ENCODE data around the gene ZGLP1. TPM values are rescaled to one million over a fixed set of nuclear protein-coding genes. Genes with fewer than 3 reads are reported as not detected.
A peak's percentile ranks its signal among the peaks of the same experiment; 100 is the strongest.

Gene ZGLP1
- total RNA-seq, 1 donor from 2014 or later, result 8.2 TPM

- no peak for TF ChIP-seq CTCF (IDR thresholded peaks at IDR 0.05; ENCODE audit: unreplicated experiment)
- no peaks in the 10 kb centered on the region for H3K4me1 Mint-ChIP-seq (ENCODE audit: unreplicated experiment)
- peaks cover 22% of the 10 kb centered on the region for H3K36me3 Mint-ChIP-seq (ENCODE audit: low read depth, unreplicated experiment)
- H3K9me3 Mint-ChIP-seq (ENCODE audit: unreplicated experiment), result no peaks in the 10 kb centered on the region
- H3K4me3 Mint-ChIP-seq (ENCODE audit: unreplicated experiment), result no peak overlapping the region
- H3K27ac Mint-ChIP-seq (ENCODE audit: unreplicated experiment), result no peak overlapping the region
- no peak for DNase-seq (ENCODE audit: low spot score)
- H3K27me3 Mint-ChIP-seq (ENCODE audit: unreplicated experiment), result peaks cover 9% of the 10 kb centered on the region
These were observed 49.5 kb downstream of the ZGLP1 start for GRCh38 chr19:10260141-10260584.

GRCh38 chr19:10259162-10259905, 50.3 kb downstream of the ZGLP1 start:
- H3K4me3 Mint-ChIP-seq (ENCODE audit: unreplicated experiment), result no peak overlapping the region
- no peak overlapping the region for H3K27ac Mint-ChIP-seq (ENCODE audit: unreplicated experiment)
- peaks cover 9% of the 10 kb centered on the region for H3K27me3 Mint-ChIP-seq (ENCODE audit: unreplicated experiment)
- peaks cover 27% of the 10 kb centered on the region for H3K36me3 Mint-ChIP-seq (ENCODE audit: low read depth, unreplicated experiment)
- DNase-seq (ENCODE audit: low spot score), result peak; percentile 93
- no peaks in the 10 kb centered on the region for H3K9me3 Mint-ChIP-seq (ENCODE audit: unreplicated experiment)
- H3K4me1 Mint-ChIP-seq (ENCODE audit: unreplicated experiment), result no peaks in the 10 kb centered on the region
- TF ChIP-seq CTCF (IDR thresholded peaks at IDR 0.05; ENCODE audit: unreplicated experiment), result peak; percentile 82

GRCh38 chr19:10258080-10258710, 51.4 kb downstream of the ZGLP1 start:
- H3K27me3 Mint-ChIP-seq (ENCODE audit: unreplicated experiment), result peaks cover 12% of the 10 kb centered on the region
- H3K27ac Mint-ChIP-seq (ENCODE audit: unreplicated experiment), result no peak overlapping the region
- DNase-seq (ENCODE audit: low spot score), result no peak
- H3K4me3 Mint-ChIP-seq (ENCODE audit: unreplicated experiment), result peak overlapping the region; percentile 31
- no peaks in the 10 kb centered on the region for H3K9me3 Mint-ChIP-seq (ENCODE audit: unreplicated experiment)
- H3K4me1 Mint-ChIP-seq (ENCODE audit: unreplicated experiment), result no peaks in the 10 kb centered on the region
- TF ChIP-seq CTCF (IDR thresholded peaks at IDR 0.05; ENCODE audit: unreplicated experiment), result no peak
- H3K36me3 Mint-ChIP-seq (ENCODE audit: low read depth, unreplicated experiment), result peaks cover 35% of the 10 kb centered on the region

GRCh38 chr19:10256970-10257615, 52.5 kb downstream of the ZGLP1 start:
- peak overlapping the region; percentile 34 for H3K27ac Mint-ChIP-seq (ENCODE audit: unreplicated experiment)
- peaks cover 12% of the 10 kb centered on the region for H3K27me3 Mint-ChIP-seq (ENCODE audit: unreplicated experiment)
- H3K9me3 Mint-ChIP-seq (ENCODE audit: unreplicated experiment), result no peaks in the 10 kb centered on the region
- peak overlapping the region; percentile 77 for H3K4me3 Mint-ChIP-seq (ENCODE audit: unreplicated experiment)
- H3K36me3 Mint-ChIP-seq (ENCODE audit: low read depth, unreplicated experiment), result peaks cover 35% of the 10 kb centered on the region
- DNase-seq (ENCODE audit: low spot score), result no peak
- TF ChIP-seq CTCF (IDR thresholded peaks at IDR 0.05; ENCODE audit: unreplicated experiment), result no peak
- peaks cover 4% of the 10 kb centered on the region for H3K4me1 Mint-ChIP-seq (ENCODE audit: unreplicated experiment)

Measured in endothelial cell (in vitro differentiated cells).